Ectodermal cell (in vitro differentiated cells): ENCODE measurements around the gene CPE.

Experiments used
- H3K27ac ChIP-seq: 2 replicates; pipeline ENCODE4 v1.7.0; 2013; ENCODE audit warnings: mild to moderate bottlenecking, low read depth, low read length; ENCODE audit not compliant: insufficient read depth, poor library complexity, severe bottlenecking
- H3K27me3 ChIP-seq: 2 replicates; pipeline ENCODE4 v1.7.0; 2013; ENCODE audit warnings: mild to moderate bottlenecking, low read length; ENCODE audit not compliant: insufficient read depth, control insufficient read depth, poor library complexity, severe bottlenecking
- H3K36me3 ChIP-seq: one replicate; pipeline ENCODE4 v1.7.0; 2013; ENCODE audit warnings: low read length; ENCODE audit not compliant: control insufficient read depth, insufficient read depth
- H3K4me1 ChIP-seq: one replicate; pipeline ENCODE4 v1.7.0; 2013; ENCODE audit warnings: low read length; ENCODE audit not compliant: control insufficient read depth, insufficient read depth
- H3K4me3 ChIP-seq: 2 replicates; pipeline ENCODE4 v1.7.0; 2013; ENCODE audit warnings: low read depth, low read length, control low read depth; ENCODE audit not compliant: insufficient read depth
- H3K9me3 ChIP-seq: 2 replicates; pipeline ENCODE4 v1.7.0; 2013; ENCODE audit warnings: mild to moderate bottlenecking, low read length, moderate library complexity; ENCODE audit not compliant: control insufficient read depth
- WGBS, 2 experiments: methylation state at CpG; one replicate each; pipeline ENCODE4 v1.1.7; 2013; ENCODE audit warnings: missing lambda C conversion rate in 2 of 2; 5-methylcytosine and 5-hydroxymethylcytosine counted together

CPE gene

DNA sequence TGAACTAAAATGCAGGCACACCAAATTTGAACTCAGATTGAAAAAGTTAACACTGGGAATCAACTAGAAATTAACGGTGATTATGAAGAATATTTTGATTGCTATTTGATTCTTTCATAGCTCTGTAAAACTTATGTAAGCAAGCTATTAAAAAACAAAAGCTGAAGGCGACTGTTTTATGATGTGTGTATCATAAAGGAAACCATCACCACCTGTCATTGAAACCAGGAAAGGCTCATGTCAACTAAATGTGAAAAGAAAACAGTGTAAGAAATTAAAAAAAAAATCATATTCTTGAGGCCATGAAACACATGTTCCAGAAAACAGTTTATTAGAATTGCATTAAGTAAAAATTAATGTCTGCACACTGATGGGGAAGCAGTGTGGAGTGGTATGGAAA lies 24.2 kb downstream of the CPE start:
- no peaks in the 10 kb centered on the region for H3K36me3 ChIP-seq
- H3K4me1 ChIP-seq, result peaks cover 4% of the 10 kb centered on the region
- H3K4me3 ChIP-seq, result no peak overlapping the region
- no peaks in the 10 kb centered on the region for H3K27me3 ChIP-seq
- no peaks in the 10 kb centered on the region for H3K9me3 ChIP-seq
- H3K27ac ChIP-seq, result no peak overlapping the region
- 95 to 100% methylated on average over 1 to 2 of the region's 2 CpGs for WGBS, 2 experiments

DNA sequence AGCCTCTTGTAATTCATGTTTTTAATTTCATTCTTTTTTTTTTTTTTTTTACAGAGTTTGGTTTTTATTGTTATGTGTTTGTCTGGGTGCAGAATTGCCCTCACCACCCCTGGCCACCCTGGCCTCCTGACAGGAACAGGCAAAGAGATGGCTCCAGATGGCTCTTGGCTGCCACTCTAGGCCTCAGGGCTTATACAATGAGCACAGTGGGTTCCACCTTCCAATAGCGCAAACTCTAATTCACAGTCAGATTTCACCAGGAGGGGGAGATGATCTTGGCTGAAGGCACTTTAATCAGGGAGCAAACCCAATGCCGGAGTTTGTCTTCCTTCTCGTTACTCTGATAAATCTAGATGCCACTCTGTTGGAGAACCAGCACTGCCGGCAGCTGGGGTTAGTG lies 24.8 kb downstream of the CPE start:
- H3K27me3 ChIP-seq, result no peaks in the 10 kb centered on the region
- H3K27ac ChIP-seq, result no peak overlapping the region
- no peaks in the 10 kb centered on the region for H3K36me3 ChIP-seq
- H3K9me3 ChIP-seq, result no peaks in the 10 kb centered on the region
- peaks cover 2% of the 10 kb centered on the region for H3K4me1 ChIP-seq
- H3K4me3 ChIP-seq, result no peak overlapping the region
- 91 to 92% methylated on average over 4 of the region's 4 CpGs for WGBS, 2 experiments

DNA sequence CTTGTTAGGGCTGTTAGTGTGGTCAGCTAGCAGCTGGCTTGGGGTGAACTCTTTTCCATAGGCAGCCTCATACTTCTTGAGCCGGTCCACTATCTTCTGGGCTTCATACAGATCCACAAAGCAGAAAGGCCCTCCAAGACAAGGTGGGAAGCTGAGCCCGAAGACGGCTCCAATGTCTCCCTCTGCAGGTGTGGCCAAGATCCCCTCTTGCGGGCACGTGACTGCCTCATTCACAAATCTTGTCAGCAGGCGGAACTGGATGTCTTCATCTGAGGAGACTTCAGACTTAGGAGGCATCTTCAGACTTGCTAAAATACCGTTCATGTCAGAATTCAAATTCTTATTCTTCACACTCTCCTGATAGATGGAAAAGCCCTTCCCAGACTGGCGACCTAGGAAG lies 25.3 kb downstream of the CPE start:
- Histone ChIP-seq H3K27ac (no peak overlapping the region), H3K36me3 (no peaks in the 10 kb centered on the region), H3K27me3 (no peaks in the 10 kb centered on the region), H3K9me3 (no peaks in the 10 kb centered on the region), H3K4me3 (no peak overlapping the region), H3K4me1 (no peaks in the 10 kb centered on the region)
- 93 to 95% methylated on average over 8 of the region's 8 CpGs for WGBS, 2 experiments

DNA sequence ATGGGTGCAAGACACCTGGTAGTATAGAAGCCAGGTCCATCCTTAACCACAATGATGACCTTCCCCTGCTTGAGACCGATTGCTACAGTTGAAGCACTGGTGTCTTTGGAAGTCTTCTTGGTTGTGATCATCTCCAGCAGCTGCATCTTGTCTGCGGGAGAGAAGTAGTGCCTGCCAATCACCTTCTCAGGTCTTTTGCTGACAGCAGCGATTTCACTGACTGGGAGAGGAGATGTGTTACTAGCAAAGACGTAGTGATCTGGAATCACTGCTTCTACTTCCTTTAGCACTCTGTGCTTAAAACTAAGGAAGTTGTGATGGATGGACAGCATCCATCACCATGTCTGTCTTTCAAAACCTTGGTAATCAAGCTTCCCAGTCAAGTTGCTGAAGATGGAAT lies 25.9 kb downstream of the CPE start:
- Histone ChIP-seq H3K27ac (no peak overlapping the region), H3K27me3 (no peaks in the 10 kb centered on the region), H3K9me3 (no peaks in the 10 kb centered on the region), H3K4me1 (no peaks in the 10 kb centered on the region), H3K36me3 (no peaks in the 10 kb centered on the region), H3K4me3 (no peak overlapping the region)
- WGBS, 2 experiments, result 96 to 97% methylated on average over 4 of the region's 4 CpGs

DNA sequence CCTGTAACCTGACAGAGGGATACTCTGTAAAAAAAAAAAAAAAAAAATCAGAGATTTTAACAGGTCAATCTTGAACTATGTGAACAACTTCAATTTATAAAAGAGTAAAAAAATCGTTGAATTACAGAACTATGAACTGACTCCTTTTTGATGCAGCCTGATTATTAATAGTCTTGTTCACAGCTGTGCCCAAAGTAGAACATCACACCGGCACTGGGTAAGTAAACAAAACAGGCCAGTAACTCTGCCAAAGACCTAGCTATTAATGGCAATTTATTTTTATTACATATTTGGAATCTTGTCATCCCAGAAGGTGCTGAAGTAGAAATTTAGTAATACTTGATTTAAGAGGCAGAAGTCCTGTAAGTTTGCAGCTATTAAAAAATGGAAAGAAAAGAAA lies 31.4 kb downstream of the CPE start:
- Histone ChIP-seq H3K4me3 (no peak overlapping the region), H3K27me3 (no peaks in the 10 kb centered on the region), H3K36me3 (no peaks in the 10 kb centered on the region), H3K9me3 (no peaks in the 10 kb centered on the region), H3K27ac (no peak overlapping the region), H3K4me1 (no peaks in the 10 kb centered on the region)
- 86 to 98% methylated on average over 2 of the region's 2 CpGs for WGBS, 2 experiments

DNA sequence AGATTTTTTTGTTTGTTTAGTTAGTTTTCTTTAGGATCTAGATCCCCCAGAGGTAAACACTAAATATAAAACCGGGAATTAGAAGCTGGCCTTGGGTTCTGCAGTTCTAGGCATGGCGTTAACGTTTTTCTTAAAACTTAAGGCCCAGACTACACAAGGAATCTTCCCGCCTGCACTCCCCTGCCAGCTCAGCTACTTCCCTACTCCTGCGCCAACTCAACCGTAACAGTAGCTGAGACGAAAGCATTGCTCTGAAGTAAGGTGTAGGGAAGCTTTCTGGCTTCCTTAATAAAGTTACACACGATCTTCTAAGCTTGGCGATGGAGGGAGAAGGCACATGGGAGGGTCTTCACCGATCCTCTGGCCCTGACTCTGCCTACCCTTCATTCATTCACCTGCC lies 37.1 kb downstream of the CPE start:
- Histone ChIP-seq H3K27ac (no peak overlapping the region), H3K9me3 (no peaks in the 10 kb centered on the region), H3K36me3 (no peaks in the 10 kb centered on the region), H3K27me3 (no peaks in the 10 kb centered on the region), H3K4me3 (no peak overlapping the region), H3K4me1 (no peaks in the 10 kb centered on the region)
- 82 to 85% methylated on average over 10 of the region's 10 CpGs for WGBS, 2 experiments

DNA sequence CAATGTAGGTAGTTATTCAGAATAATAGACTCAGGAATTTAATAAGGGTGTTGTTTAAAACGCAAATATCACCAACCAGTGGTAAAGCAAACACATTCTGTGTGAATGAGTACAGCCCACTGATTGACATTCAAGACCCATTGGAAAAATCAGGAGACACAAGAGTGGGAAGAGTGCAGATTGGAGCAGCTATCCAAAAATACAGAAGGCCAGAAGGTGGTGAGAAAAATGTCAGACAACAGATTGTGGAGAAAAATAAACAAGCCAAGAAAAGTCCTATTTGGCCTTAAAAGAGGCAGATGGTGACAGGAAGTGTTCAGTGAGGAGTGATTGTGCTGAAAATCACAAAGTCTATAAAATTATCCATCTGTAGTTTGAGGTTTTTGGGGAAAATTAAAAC lies 39.3 kb downstream of the CPE start:
- no peak overlapping the region for H3K27ac ChIP-seq
- H3K9me3 ChIP-seq, result no peaks in the 10 kb centered on the region
- 95 to 100% methylated on average over 1 of the region's 1 CpG for WGBS, 2 experiments
- no peak overlapping the region for H3K4me3 ChIP-seq
- no peaks in the 10 kb centered on the region for H3K27me3 ChIP-seq
- H3K36me3 ChIP-seq, result no peaks in the 10 kb centered on the region
- H3K4me1 ChIP-seq, result no peaks in the 10 kb centered on the region

DNA sequence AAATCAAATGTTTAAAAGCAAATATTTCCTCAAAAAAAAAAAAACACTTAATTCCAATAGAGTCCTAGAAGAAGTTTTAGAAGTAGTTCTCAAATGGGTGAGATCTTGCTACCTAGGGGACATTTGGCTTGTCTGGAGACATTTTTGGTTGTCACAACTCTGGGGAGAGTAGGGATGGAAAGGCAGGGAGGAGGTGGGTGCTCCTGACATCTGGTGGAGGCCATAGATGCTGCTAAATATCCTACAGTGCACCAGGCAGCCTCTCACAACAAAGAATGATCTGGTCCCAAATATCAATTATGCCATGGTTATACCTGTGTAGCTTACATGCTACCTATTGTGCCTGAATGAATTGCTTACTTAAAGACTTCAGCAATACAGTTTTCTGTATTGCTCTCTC lies 46.8 kb downstream of the CPE start:
- H3K27me3 ChIP-seq, result no peaks in the 10 kb centered on the region
- H3K27ac ChIP-seq, result no peak overlapping the region
- H3K36me3 ChIP-seq, result no peaks in the 10 kb centered on the region
- H3K9me3 ChIP-seq, result no peaks in the 10 kb centered on the region
- no peaks in the 10 kb centered on the region for H3K4me1 ChIP-seq
- no peak overlapping the region for H3K4me3 ChIP-seq

DNA sequence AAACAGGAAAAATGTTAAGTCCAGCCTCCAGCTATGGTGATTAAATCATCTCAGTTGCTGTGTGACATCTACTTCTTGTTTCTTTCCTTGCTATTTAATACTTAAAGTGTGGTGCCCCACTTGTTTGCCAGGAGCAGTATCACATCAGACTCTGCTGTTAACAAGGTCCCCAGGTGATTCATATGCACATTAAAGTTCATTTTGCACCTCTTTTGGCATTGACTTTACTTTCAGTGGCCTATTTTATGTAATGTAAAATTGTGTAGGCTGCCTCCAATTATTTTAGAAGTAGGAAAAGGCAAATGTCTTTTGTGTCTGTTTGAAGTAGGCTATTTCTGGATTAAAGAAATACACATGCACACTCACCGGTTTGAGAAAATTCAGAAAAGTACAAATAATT lies 47.5 kb downstream of the CPE start:
- H3K27ac ChIP-seq, result no peak overlapping the region
- no peak overlapping the region for H3K4me3 ChIP-seq
- H3K36me3 ChIP-seq, result no peaks in the 10 kb centered on the region
- 89 to 100% methylated on average over 1 of the region's 1 CpG for WGBS, 2 experiments
- no peaks in the 10 kb centered on the region for H3K27me3 ChIP-seq
- H3K9me3 ChIP-seq, result no peaks in the 10 kb centered on the region
- H3K4me1 ChIP-seq, result no peaks in the 10 kb centered on the region

DNA sequence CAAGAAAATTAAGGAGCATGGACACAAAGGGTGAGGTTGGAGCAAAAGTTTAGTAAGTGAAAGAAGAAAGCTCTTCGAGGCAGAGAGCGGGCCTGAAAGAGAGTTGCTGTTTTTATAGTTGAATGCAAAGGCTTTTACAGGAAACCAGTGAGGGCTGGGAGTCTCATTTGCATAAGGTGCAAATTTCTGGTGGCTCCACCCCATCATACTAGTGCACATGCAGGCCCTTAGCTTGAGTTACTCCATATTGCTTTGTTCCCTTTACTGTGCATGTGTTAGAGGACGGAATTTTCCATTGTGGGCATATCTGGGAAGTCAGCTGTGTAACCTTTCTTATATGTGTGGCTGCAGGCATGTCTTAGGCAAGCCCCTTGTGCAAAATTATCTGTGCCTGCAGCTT lies 48.0 kb downstream of the CPE start:
- Histone ChIP-seq H3K4me3 (no peak overlapping the region), H3K9me3 (no peaks in the 10 kb centered on the region), H3K36me3 (no peaks in the 10 kb centered on the region), H3K4me1 (no peaks in the 10 kb centered on the region), H3K27ac (no peak overlapping the region), H3K27me3 (no peaks in the 10 kb centered on the region)
- 60 to 62% methylated on average over 3 of the region's 3 CpGs for WGBS, 2 experiments

DNA sequence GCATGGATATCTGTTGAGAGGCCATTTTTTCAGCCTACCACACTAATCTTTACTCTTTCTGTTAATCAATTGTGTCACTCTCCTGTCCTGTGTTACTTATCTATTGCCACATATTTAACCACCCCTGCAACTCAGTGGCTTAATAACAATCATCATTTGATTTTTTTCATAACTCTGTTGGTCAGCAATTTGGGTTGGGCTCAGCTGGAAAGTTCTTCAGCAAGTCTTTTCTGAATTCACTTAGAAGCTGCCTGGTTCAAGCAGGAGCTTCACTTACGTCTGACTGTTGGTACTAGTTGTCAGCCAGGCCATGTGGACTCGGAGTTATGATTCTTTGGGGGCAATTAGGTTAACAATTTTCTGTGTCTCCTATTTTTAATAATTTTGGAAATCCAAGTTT lies 50.1 kb downstream of the CPE start:
- Histone ChIP-seq H3K27me3 (no peaks in the 10 kb centered on the region), H3K4me3 (no peak overlapping the region), H3K36me3 (no peaks in the 10 kb centered on the region), H3K27ac (no peak overlapping the region), H3K4me1 (no peaks in the 10 kb centered on the region), H3K9me3 (no peaks in the 10 kb centered on the region)
- WGBS, 2 experiments, result 0 to 47% methylated on average over 1 to 2 of the region's 2 CpGs
